ENCODE results near the gene ACAN.

ACAN gene

DNA sequence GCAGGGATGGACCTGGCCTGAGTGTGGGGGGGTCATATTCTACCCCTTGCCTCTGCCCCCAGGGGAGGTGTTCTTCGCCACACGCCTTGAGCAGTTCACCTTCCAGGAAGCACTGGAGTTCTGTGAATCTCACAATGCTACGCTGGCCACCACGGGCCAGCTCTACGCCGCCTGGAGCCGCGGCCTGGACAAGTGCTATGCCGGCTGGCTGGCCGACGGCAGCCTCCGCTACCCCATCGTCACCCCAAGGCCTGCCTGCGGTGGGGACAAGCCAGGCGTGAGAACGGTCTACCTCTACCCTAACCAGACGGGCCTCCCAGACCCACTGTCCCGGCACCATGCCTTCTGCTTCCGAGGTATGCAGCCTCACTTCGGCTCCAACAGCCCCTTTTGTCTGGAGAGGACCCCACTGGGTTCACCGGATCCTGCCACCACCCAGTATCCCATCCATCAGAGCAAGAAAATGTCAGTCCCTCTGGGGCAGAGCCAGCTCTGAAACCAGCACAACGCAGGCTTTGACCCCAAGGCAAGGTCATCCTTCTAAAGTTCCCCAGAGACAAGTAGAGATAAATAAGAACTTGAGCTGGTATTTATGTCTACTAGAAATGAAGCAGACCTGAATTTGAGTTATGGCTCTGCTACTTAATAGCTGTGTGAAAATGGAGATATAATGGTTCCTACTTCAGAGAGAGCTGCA lies 46.3 kb downstream of the ACAN start:
- Histone ChIP-seq H3K27ac (no peak overlapping the region), H3K9ac (ENCODE audit: insufficient read length) (no peak overlapping the region), H3K36me3 (ENCODE audit: insufficient read depth, low read length) (no peaks in the 10 kb centered on the region), H3K4me3 (no peak overlapping the region), H3K9me3 (ENCODE audit: low read depth, low read length) (no peaks in the 10 kb centered on the region)
- no peak for DNase-seq (ENCODE audit: low read depth, low spot score)
- TF ChIP-seq POLR2AphosphoS5 (IDR thresholded peaks at IDR 0.05; ENCODE audit: borderline replicate concordance, low read depth, low read length) (no peak), FOXP2 (optimal IDR thresholded peaks at IDR 0.05; ENCODE audit: control extremely low read depth, extremely low read length, insufficient read depth) (no peak), EZH2 (IDR thresholded peaks at IDR 0.05) (no peak)

GRCh38 chr15:88852476-88852875 lies 49.2 kb downstream of the ACAN start:
- no peaks in the 10 kb centered on the region for H3K36me3 ChIP-seq (ENCODE audit: insufficient read depth, low read length)
- H3K4me3 ChIP-seq = no peak overlapping the region
- no peak overlapping the region for H3K9ac ChIP-seq (ENCODE audit: insufficient read length)
- TF ChIP-seq POLR2AphosphoS5 (IDR thresholded peaks at IDR 0.05; ENCODE audit: borderline replicate concordance, low read depth, low read length) (no peak), FOXP2 (optimal IDR thresholded peaks at IDR 0.05; ENCODE audit: control extremely low read depth, extremely low read length, insufficient read depth) (no peak), EZH2 (IDR thresholded peaks at IDR 0.05) (no peak)
- no peak overlapping the region for H3K27ac ChIP-seq
- DNase-seq (ENCODE audit: low read depth, low spot score) = no peak
- no peaks in the 10 kb centered on the region for H3K9me3 ChIP-seq (ENCODE audit: low read depth, low read length)

DNA sequence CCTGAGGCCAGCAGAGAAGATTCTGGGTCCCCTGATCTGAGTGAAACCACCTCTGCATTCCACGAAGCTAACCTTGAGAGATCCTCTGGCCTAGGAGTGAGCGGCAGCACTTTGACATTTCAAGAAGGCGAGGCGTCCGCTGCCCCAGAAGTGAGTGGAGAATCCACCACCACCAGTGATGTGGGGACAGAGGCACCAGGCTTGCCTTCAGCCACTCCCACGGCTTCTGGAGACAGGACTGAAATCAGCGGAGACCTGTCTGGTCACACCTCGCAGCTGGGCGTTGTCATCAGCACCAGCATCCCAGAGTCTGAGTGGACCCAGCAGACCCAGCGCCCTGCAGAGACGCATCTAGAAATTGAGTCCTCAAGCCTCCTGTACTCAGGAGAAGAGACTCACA lies 55.7 kb downstream of the ACAN start:
- no peak overlapping the region for H3K4me3 ChIP-seq
- H3K36me3 ChIP-seq (ENCODE audit: insufficient read depth, low read length) = no peaks in the 10 kb centered on the region
- TF ChIP-seq EZH2 (IDR thresholded peaks at IDR 0.05) (no peak), FOXP2 (optimal IDR thresholded peaks at IDR 0.05; ENCODE audit: control extremely low read depth, extremely low read length, insufficient read depth) (no peak)
- H3K9ac ChIP-seq (ENCODE audit: insufficient read length) = no peak overlapping the region
- DNase-seq (ENCODE audit: low read depth, low spot score) = no peak
- H3K9me3 ChIP-seq (ENCODE audit: low read depth, low read length) = no peaks in the 10 kb centered on the region
- H3K27ac ChIP-seq = no peak overlapping the region

- Histone ChIP-seq H3K36me3 (ENCODE audit: insufficient read depth, low read length) (no peaks in the 10 kb centered on the region), H3K9me3 (ENCODE audit: low read depth, low read length) (no peaks in the 10 kb centered on the region), H3K27ac (no peak overlapping the region), H3K9ac (ENCODE audit: insufficient read length) (no peak overlapping the region), H3K4me3 (no peak overlapping the region)
- TF ChIP-seq EZH2 (IDR thresholded peaks at IDR 0.05) = no peak
- no peak for DNase-seq (ENCODE audit: low read depth, low spot score)
Measured at GRCh38 chr15:88859550-88859949, 56.3 kb downstream of the ACAN start.

GRCh38 chr15:88860212-88860611 lies 57.0 kb downstream of the ACAN start:
- Histone ChIP-seq H3K4me3 (no peak overlapping the region), H3K9ac (ENCODE audit: insufficient read length) (no peak overlapping the region), H3K36me3 (ENCODE audit: insufficient read depth, low read length) (no peaks in the 10 kb centered on the region), H3K27ac (no peak overlapping the region), H3K9me3 (ENCODE audit: low read depth, low read length) (no peaks in the 10 kb centered on the region)
- TF ChIP-seq EZH2 (IDR thresholded peaks at IDR 0.05) (no peak), FOXP2 (optimal IDR thresholded peaks at IDR 0.05; ENCODE audit: control extremely low read depth, extremely low read length, insufficient read depth) (no peak), POLR2AphosphoS5 (IDR thresholded peaks at IDR 0.05; ENCODE audit: borderline replicate concordance, low read depth, low read length) (no peak)
- no peak for DNase-seq (ENCODE audit: low read depth, low spot score)

DNA sequence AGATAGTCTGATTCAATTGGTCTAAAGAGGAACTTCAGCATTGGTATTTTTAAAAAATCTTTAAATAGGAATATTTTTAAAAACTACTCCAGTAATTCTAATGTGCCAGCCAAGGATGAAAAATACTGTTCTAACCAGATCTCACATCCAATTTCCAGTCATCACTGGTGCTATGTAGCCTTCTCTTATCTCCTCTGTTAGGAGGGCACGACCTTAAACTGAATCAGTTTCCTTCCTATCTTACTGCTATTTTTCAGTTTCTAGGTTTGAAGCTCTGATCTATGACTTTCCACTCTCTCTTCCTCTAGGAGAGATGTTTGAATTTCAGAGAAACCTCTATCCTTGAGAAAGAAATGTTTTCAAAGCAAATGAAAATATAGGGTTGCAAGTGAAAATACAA lies 60.2 kb downstream of the ACAN start:
- Histone ChIP-seq H3K9ac (ENCODE audit: insufficient read length) (no peak overlapping the region), H3K27ac (no peak overlapping the region), H3K4me3 (no peak overlapping the region), H3K9me3 (ENCODE audit: low read depth, low read length) (no peaks in the 10 kb centered on the region), H3K36me3 (ENCODE audit: insufficient read depth, low read length) (no peaks in the 10 kb centered on the region)
- no peak for TF ChIP-seq POLR2AphosphoS5 (IDR thresholded peaks at IDR 0.05; ENCODE audit: borderline replicate concordance, low read depth, low read length)
- no peak for TF ChIP-seq EZH2 (IDR thresholded peaks at IDR 0.05)
- TF ChIP-seq FOXP2 (optimal IDR thresholded peaks at IDR 0.05; ENCODE audit: control extremely low read depth, extremely low read length, insufficient read depth) = no peak
- DNase-seq (ENCODE audit: low read depth, low spot score) = no peak

DNA sequence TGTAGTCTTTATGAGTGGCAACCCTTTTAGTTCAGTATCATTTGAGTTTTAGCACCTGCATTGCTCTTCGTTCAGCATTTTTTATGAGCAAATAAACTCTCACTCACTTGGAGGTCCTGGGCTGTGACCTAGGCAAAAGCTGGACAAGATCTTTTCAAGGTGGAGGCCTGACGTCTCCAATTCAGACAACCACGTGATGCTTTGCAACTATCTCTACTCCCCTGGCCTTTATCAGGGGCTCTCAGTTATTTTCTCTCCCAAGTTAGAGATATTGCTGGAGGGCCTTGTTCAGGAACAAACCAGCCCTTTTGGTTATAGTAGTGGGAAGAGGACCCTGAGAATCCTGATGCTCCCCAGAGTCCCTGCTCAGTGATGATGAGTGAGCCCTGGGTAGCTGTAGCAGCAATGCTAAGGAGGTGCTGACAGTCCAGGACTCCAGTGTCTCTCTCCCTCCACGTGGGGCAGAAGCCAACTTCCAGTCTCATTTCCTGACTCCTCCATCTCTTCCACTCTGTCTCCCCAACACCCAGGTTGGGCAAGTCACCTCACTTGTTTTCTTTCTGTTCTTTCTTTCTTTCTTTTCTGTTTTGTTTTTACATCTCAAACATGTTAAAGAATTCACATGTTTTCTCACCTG lies 61.7 kb downstream of the ACAN start:
- H3K4me3 ChIP-seq = no peak overlapping the region
- H3K36me3 ChIP-seq (ENCODE audit: insufficient read depth, low read length) = no peaks in the 10 kb centered on the region
- DNase-seq (ENCODE audit: low read depth, low spot score) = no peak
- no peak overlapping the region for H3K9ac ChIP-seq (ENCODE audit: insufficient read length)
- H3K27ac ChIP-seq = no peak overlapping the region
- TF ChIP-seq FOXP2 (optimal IDR thresholded peaks at IDR 0.05; ENCODE audit: control extremely low read depth, extremely low read length, insufficient read depth) = no peak
- TF ChIP-seq EZH2 (IDR thresholded peaks at IDR 0.05) = no peak
- no peak for TF ChIP-seq POLR2AphosphoS5 (IDR thresholded peaks at IDR 0.05; ENCODE audit: borderline replicate concordance, low read depth, low read length)
- H3K9me3 ChIP-seq (ENCODE audit: low read depth, low read length) = no peaks in the 10 kb centered on the region

DNA sequence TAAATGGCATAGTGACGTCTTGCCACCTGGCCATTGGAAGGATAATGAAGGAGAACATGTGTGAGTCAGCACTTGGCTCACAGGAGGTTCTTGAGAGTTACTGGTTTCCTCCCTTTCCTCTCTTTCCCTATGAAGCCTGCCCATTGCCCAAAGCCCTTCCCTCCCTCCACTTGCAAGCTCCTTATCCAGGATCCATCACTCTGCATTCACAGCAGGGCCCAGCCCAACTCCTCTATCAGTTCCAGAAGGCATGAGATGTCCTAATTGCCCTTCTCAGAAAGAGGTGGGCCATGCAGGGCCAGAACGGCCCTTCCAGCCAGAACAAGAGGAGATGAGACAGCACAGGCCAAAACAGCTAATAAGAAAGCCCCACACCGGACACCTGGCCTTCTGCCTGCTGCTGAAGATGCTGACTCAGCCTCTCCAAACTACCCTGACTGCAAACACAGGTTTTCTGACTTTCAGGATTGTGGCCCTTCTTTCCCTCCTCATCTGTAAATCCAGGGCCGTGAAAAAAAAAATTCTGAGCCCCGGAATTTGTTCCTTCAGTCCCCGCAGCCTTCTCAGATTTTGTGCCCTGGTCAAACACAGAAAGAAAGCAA lies 62.4 kb downstream of the ACAN start:
- Histone ChIP-seq H3K4me3 (no peak overlapping the region), H3K9me3 (ENCODE audit: low read depth, low read length) (no peaks in the 10 kb centered on the region), H3K27ac (no peak overlapping the region), H3K36me3 (ENCODE audit: insufficient read depth, low read length) (no peaks in the 10 kb centered on the region), H3K9ac (ENCODE audit: insufficient read length) (no peak overlapping the region)
- no peak for TF ChIP-seq EZH2 (IDR thresholded peaks at IDR 0.05)
- TF ChIP-seq FOXP2 (optimal IDR thresholded peaks at IDR 0.05; ENCODE audit: control extremely low read depth, extremely low read length, insufficient read depth) = no peak
- TF ChIP-seq POLR2AphosphoS5 (IDR thresholded peaks at IDR 0.05; ENCODE audit: borderline replicate concordance, low read depth, low read length) = no peak
- DNase-seq (ENCODE audit: low read depth, low spot score) = no peak

Measured in SK-N-MC (cell line).